SK-N-SH treated with all-trans-retinoic acid at 6 μM for 48 hours (cell line): ENCODE measurements around the gene SYTL1.

ENCODE experiments used
- CREB5 ChIP-seq: fragments of 250-450 bp; sonication (Bioruptor Pico); IDR thresholded peaks from 2 replicates; pipeline ENCODE4 v1.5.1; 2020; ENCODE audit warnings: low read depth, mild to moderate bottlenecking, moderate library complexity
- GLIS3 ChIP-seq: fragments of 250-450 bp; sonication (Bioruptor Pico); IDR thresholded peaks from 2 replicates; pipeline ENCODE4 v1.5.0; 2020; ENCODE audit warnings: mild to moderate bottlenecking, moderate library complexity
- ISL1 ChIP-seq: fragments of 250-450 bp; sonication (Bioruptor Pico); IDR thresholded peaks from 2 replicates; pipeline ENCODE4 v2.1.2; 2022; ENCODE audit warnings: mild to moderate bottlenecking, moderate library complexity
- OSR1 ChIP-seq: fragments of 250-450 bp; sonication (Bioruptor Pico); IDR thresholded peaks from 2 replicates; pipeline ENCODE4 v1.8.0; 2022; ENCODE audit warnings: moderate library complexity, mild to moderate bottlenecking, inconsistent platforms
- PATZ1 ChIP-seq: fragments of 250-450 bp; sonication (Bioruptor Pico); IDR thresholded peaks from 2 replicates; pipeline ENCODE4 v1.8.0; 2020; ENCODE audit warnings: mild to moderate bottlenecking, moderate library complexity, borderline replicate concordance
- TSHZ2 ChIP-seq: fragments of 250-450 bp; sonication (Bioruptor Pico); IDR thresholded peaks from 2 replicates; pipeline ENCODE4 v1.5.0; 2020; ENCODE audit warnings: mild to moderate bottlenecking, moderate library complexity
- ZFP3 ChIP-seq: fragments of 250-450 bp; sonication (Bioruptor Pico); IDR thresholded peaks from 2 replicates; pipeline ENCODE4 v1.5.0; 2020; ENCODE audit warnings: mild to moderate bottlenecking, moderate library complexity
- ZFP30 ChIP-seq: fragments of 450-650 bp; formaldehyde crosslinking; IDR thresholded peaks from 2 replicates; pipeline ENCODE4 v1.5.0; 2022; ENCODE audit warnings: mild to moderate bottlenecking, moderate library complexity
- ZNF8 ChIP-seq: fragments of 450-650 bp; formaldehyde crosslinking; IDR thresholded peaks from 2 replicates; pipeline ENCODE4 v1.5.0; 2020; ENCODE audit warnings: mild to moderate bottlenecking, moderate library complexity

GRCh38 chr1:27400082-27400962 lies 58.5 kb downstream of the SYTL1 start:
- TF ChIP-seq CREB5 (CRISPR knock-in tag) = no peak
- TF ChIP-seq OSR1 (CRISPR knock-in tag) = no peak
- TF ChIP-seq PATZ1 (CRISPR knock-in tag) = no peak
- TF ChIP-seq TSHZ2 = no peak
- no peak for TF ChIP-seq ZFP30 (CRISPR knock-in tag)
- no peak for TF ChIP-seq ZNF8 (CRISPR knock-in tag)
- no peak for TF ChIP-seq ZFP3 (CRISPR knock-in tag)
- TF ChIP-seq GLIS3 (CRISPR knock-in tag) = no peak
- no peak for TF ChIP-seq ISL1 (CRISPR knock-in tag)
